Stimulated activated effector memory CD8-positive, alpha-beta T cell treated with anti-CD3 and anti-CD28 coated beads, Interleukin-12 subunit alpha, Interleukin-12 subunit beta, amount 100 ng/mL, for 72 hours (primary cell): Measurements from ENCODE around the gene ZNF586.
"Not testable (repeated sequence)": the region's sequence is repeated elsewhere in the genome, so short reads cannot be mapped to it uniquely, and the experiment has no call there.

Experiments
- ATAC-seq: fragments of 150-1000 bp; cut with Tn5 transposase; 2 replicates; pipeline ENCODE4 v1.10.0; 2021
- DNase-seq, 2 donors: peaks; one replicate each; pipeline ENCODE4 v3.0.0; 2021 to 2022; ENCODE audit warnings: low spot score in 2 of 2
- H3K27ac Mint-ChIP-seq: one replicate; pipeline ENCODE4 v1.8.0; 2022; ENCODE audit warnings: mild to moderate bottlenecking, mixed read lengths
- H3K36me3 Mint-ChIP-seq: one replicate; pipeline ENCODE4 v1.8.0; 2022; ENCODE audit warnings: mild to moderate bottlenecking, mixed read lengths
- H3K4me1 Mint-ChIP-seq: one replicate; pipeline ENCODE4 v1.8.0; 2022; ENCODE audit warnings: mixed read lengths
- H3K4me3 Mint-ChIP-seq: one replicate; pipeline ENCODE4 v1.8.0; 2022; ENCODE audit warnings: mild to moderate bottlenecking, mixed read lengths
- H3K9me3 Mint-ChIP-seq: one replicate; pipeline ENCODE4 v1.8.0; 2022; ENCODE audit warnings: mixed read lengths

ZNF586 gene

GRCh38 chr19:57769345-57770131 lies at the start of gene ZNF586:
TSS of gene ZNF586 (plus strand) at chr19:57769676. CDS start at chr19:57769843, 167 bp downstream.
- Mint-ChIP-seq H3K4me1 (peaks cover 27% of the 10 kb centered on the region), H3K27ac (peak within 1 kb of the TSS; percentile 89), H3K9me3 (peaks cover 14% of the 10 kb centered on the region), H3K36me3 (peaks cover 53% of the 10 kb centered on the region), H3K4me3 (peak within 1 kb of the TSS; percentile 82)
- ATAC-seq (peak; percentile 100), DNase-seq (peak; percentile 66 to 89)

GRCh38 chr19:57719901-57720519 lies 49.5 kb upstream of the ZNF586 start:
- Mint-ChIP-seq H3K4me3 (no peak overlapping the region), H3K4me1 (peaks cover 5% of the 10 kb centered on the region), H3K27ac (no peak overlapping the region), H3K9me3 (peaks cover 36% of the 10 kb centered on the region), H3K36me3 (peaks cover 47% of the 10 kb centered on the region)
- no peak for ATAC-seq
- no peak for DNase-seq

GRCh38 chr19:57720878-57721277 lies 48.6 kb upstream of the ZNF586 start:
- peaks cover 50% of the 10 kb centered on the region for H3K36me3 Mint-ChIP-seq
- no peak for DNase-seq
- ATAC-seq, result no peak
- H3K4me1 Mint-ChIP-seq, result peaks cover 5% of the 10 kb centered on the region
- H3K27ac Mint-ChIP-seq, result no peak overlapping the region
- peaks cover 32% of the 10 kb centered on the region for H3K9me3 Mint-ChIP-seq
- H3K4me3 Mint-ChIP-seq, result no peak overlapping the region

- H3K27ac Mint-ChIP-seq, ATAC-seq, H3K9me3 Mint-ChIP-seq, DNase-seq, H3K4me1 Mint-ChIP-seq, H3K36me3 Mint-ChIP-seq, H3K4me3 Mint-ChIP-seq: not testable (repeated sequence)
These were observed 31.2 kb upstream of the ZNF586 start for GRCh38 chr19:57738320-57738719.

GRCh38 chr19:57738770-57739169 lies 30.7 kb upstream of the ZNF586 start:
- not testable (repeated sequence) for H3K4me3 Mint-ChIP-seq, H3K9me3 Mint-ChIP-seq, DNase-seq, ATAC-seq, H3K36me3 Mint-ChIP-seq, H3K27ac Mint-ChIP-seq, H3K4me1 Mint-ChIP-seq

GRCh38 chr19:57746580-57747471 lies 22.6 kb upstream of the ZNF586 start, which contains the start of gene ZNF776:
TSS of gene ZNF776 (plus strand) at chr19:57746815. CDS start at chr19:57747059, 244 bp downstream.
- H3K4me1 Mint-ChIP-seq, result peaks cover 19% of the 10 kb centered on the region
- H3K27ac Mint-ChIP-seq, result peak within 1 kb of the TSS; percentile 99
- H3K36me3 Mint-ChIP-seq, result peaks cover 47% of the 10 kb centered on the region
- H3K4me3 Mint-ChIP-seq, result peak within 1 kb of the TSS; percentile 100
- DNase-seq, result peak; percentile 52 to 85
- peak; percentile 100 for ATAC-seq
- H3K9me3 Mint-ChIP-seq, result peaks cover 25% of the 10 kb centered on the region

GRCh38 chr19:57747472-57747807 lies 22.0 kb upstream of the ZNF586 start:
- Mint-ChIP-seq H3K4me1 (peaks cover 19% of the 10 kb centered on the region), H3K27ac (peak overlapping the region; percentile 99), H3K9me3 (peaks cover 29% of the 10 kb centered on the region), H3K4me3 (peak overlapping the region; percentile 100), H3K36me3 (peaks cover 54% of the 10 kb centered on the region)
- ATAC-seq, result no peak
- no peak for DNase-seq

- Mint-ChIP-seq H3K4me1 (peaks cover 19% of the 10 kb centered on the region), H3K9me3 (peaks cover 32% of the 10 kb centered on the region), H3K4me3 (peak overlapping the region; percentile 100), H3K36me3 (peaks cover 59% of the 10 kb centered on the region), H3K27ac (no peak overlapping the region)
- DNase-seq (no peak), ATAC-seq (no peak)
These were observed 21.4 kb upstream of the ZNF586 start for GRCh38 chr19:57748029-57748428.

GRCh38 chr19:57754091-57754673 lies 15.3 kb upstream of the ZNF586 start:
- no peak for ATAC-seq
- H3K9me3 Mint-ChIP-seq, result peaks cover 39% of the 10 kb centered on the region
- peaks cover 65% of the 10 kb centered on the region for H3K36me3 Mint-ChIP-seq

GRCh38 chr19:57755031-57755430 lies 14.4 kb upstream of the ZNF586 start:
- no peaks in the 10 kb centered on the region for H3K4me1 Mint-ChIP-seq
- peaks cover 36% of the 10 kb centered on the region for H3K9me3 Mint-ChIP-seq
- ATAC-seq (no peak), DNase-seq (no peak)
- H3K36me3 Mint-ChIP-seq, result peaks cover 59% of the 10 kb centered on the region
- H3K4me3 Mint-ChIP-seq, result no peak overlapping the region
- no peak overlapping the region for H3K27ac Mint-ChIP-seq

More at GRCh38 chr19:57754091-57754673, 15.3 kb upstream of the ZNF586 start:
- H3K27ac Mint-ChIP-seq, result no peak overlapping the region
- H3K4me1 Mint-ChIP-seq, result no peaks in the 10 kb centered on the region
- DNase-seq, result no peak
- no peak overlapping the region for H3K4me3 Mint-ChIP-seq

GRCh38 chr19:57757941-57758340 lies 11.5 kb upstream of the ZNF586 start:
- no peak overlapping the region for H3K27ac Mint-ChIP-seq
- H3K9me3 Mint-ChIP-seq, result peaks cover 26% of the 10 kb centered on the region
- DNase-seq (no peak), ATAC-seq (no peak)
- H3K4me3 Mint-ChIP-seq, result no peak overlapping the region
- H3K36me3 Mint-ChIP-seq, result peaks cover 30% of the 10 kb centered on the region
- no peaks in the 10 kb centered on the region for H3K4me1 Mint-ChIP-seq

- DNase-seq (no peak), ATAC-seq (no peak)
- Mint-ChIP-seq H3K9me3 (peaks cover 23% of the 10 kb centered on the region), H3K27ac (no peak overlapping the region), H3K36me3 (peaks cover 18% of the 10 kb centered on the region), H3K4me3 (no peak overlapping the region), H3K4me1 (no peaks in the 10 kb centered on the region)
These were observed 10.4 kb upstream of the ZNF586 start for GRCh38 chr19:57759096-57759495.

- Mint-ChIP-seq H3K4me1 (peaks cover 33% of the 10 kb centered on the region), H3K27ac (no peak overlapping the region), H3K9me3 (peaks cover 17% of the 10 kb centered on the region), H3K4me3 (peak overlapping the region; percentile 82), H3K36me3 (peaks cover 72% of the 10 kb centered on the region)
- ATAC-seq (no peak), DNase-seq (no peak)
These were observed 1.9 kb downstream of the ZNF586 start for GRCh38 chr19:57771417-57771816.

GRCh38 chr19:57773488-57773887 lies 4.0 kb downstream of the ZNF586 start:
- no peak for ATAC-seq
- DNase-seq, result no peak
- Mint-ChIP-seq H3K27ac (peak overlapping the region; percentile 41), H3K4me3 (no peak overlapping the region), H3K36me3 (peaks cover 92% of the 10 kb centered on the region), H3K4me1 (peaks cover 33% of the 10 kb centered on the region), H3K9me3 (peaks cover 24% of the 10 kb centered on the region)

- no peak for DNase-seq
- ATAC-seq, result no peak
- peaks cover 12% of the 10 kb centered on the region for H3K4me1 Mint-ChIP-seq
- peaks cover 90% of the 10 kb centered on the region for H3K36me3 Mint-ChIP-seq
- H3K9me3 Mint-ChIP-seq, result peaks cover 39% of the 10 kb centered on the region
- H3K27ac Mint-ChIP-seq, result no peak overlapping the region
- no peak overlapping the region for H3K4me3 Mint-ChIP-seq
These were observed 7.4 kb downstream of the ZNF586 start for GRCh38 chr19:57776764-57777296.
